Mucosa of gallbladder (tissue), 1 donor: ENCODE data around the gene MYLK4. TPM values are rescaled to one million over a fixed set of nuclear protein-coding genes. Genes with fewer than 3 reads are reported as not detected.

Source experiments
- DNase-seq: peaks from one replicate; pipeline ENCODE4 v3.0.0-alpha.2; 2020; ENCODE audit warnings: low spot score
- total RNA-seq: library from RNA; stranded (reverse); gene quantifications from one replicate; pipeline ENCODE4 v1.2.1, GENCODE V29; 2021
- donor health status: DM: no; HTN: no; CAD: no.

The MYLK4 gene
- total RNA-seq, 1 donor from 2014 or later = 0.63 TPM

- no peak for DNase-seq
These were observed 42.3 kb downstream of the MYLK4 start for GRCh38 chr6:2708456-2708855.

DNA sequence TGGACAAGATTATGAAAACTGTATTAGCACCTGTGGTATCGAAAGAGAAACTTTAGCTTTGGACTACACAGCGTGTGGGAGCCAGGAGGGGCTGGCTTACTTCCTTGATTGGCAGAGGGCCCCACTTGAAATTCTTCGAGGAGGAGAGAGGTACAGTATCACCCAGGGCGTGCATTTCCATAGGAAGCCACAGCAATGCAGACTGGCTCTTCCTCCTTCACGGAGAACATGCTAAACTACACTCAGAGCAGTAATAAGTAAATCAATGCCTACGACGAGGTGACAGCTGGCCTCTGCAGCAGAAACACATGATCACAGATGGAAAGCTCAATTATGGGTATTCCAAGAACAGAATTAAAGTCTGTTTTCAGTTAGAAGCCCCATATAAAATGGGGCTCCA, 44.2 kb downstream of the MYLK4 start:
- no peak for DNase-seq

DNA sequence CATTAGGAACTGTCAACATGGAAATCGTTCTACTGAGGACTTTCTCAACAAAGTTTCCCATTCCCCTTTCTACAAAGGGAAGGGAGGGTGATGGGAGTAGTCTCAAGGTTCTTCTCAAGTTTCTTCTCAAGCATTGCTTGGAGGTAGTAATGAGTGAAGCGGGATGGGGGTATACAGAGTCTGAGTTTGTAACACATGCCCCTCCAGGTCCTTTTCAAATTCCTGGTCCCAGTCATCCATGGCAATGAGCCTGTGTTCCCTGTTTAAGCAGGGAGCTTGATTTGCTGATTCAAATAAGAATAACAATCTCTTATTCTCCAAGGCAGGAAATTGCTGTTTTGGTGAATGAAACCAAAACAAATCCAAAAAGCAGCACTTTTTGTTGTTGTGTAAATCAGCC, 45.5 kb downstream of the MYLK4 start:
- no peak for DNase-seq

DNA sequence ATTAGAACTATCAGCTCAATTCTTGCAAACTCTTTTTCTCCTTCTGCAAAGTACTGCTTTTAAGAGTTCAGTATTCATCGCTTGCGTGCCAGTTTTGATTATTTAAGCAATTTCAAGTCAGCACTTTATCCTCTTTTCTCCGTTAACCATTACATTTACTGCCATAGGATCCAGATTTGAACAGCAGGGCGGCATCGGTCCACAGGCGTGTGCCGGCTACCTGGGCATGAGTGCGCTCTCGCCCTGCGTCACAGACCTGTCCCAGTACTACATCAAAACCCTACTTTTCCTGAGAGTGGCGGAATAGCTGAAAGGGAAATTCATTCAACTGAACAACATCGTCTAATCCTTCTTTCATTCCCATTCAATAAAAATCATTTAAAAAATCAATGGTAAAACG, 53.4 kb downstream of the MYLK4 start:
- no peak for DNase-seq

- no peak for DNase-seq
These were observed 55.1 kb downstream of the MYLK4 start for GRCh38 chr6:2695454-2696095.

DNA sequence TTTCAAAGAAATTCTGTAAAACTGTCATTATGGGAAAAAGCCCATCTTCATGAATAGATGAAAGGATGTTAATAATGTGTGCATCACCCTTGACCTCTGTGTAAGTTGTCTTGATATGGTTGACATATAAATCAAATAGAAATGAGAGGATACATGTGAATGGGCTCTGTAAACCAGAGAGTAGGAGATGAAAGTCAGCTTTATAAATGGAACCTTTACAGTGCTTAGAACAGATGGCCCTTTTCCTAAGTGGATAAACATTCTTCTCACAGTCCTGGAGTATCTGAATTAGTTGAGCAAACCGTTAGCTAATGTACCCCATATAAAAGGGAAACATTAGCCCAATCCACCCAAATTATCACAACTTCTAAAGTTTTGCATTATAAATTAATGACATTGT, 57.5 kb downstream of the MYLK4 start:
- no peak for DNase-seq

GRCh38 chr6:2688401-2689064, 62.2 kb downstream of the MYLK4 start:
- DNase-seq = no peak

DNA sequence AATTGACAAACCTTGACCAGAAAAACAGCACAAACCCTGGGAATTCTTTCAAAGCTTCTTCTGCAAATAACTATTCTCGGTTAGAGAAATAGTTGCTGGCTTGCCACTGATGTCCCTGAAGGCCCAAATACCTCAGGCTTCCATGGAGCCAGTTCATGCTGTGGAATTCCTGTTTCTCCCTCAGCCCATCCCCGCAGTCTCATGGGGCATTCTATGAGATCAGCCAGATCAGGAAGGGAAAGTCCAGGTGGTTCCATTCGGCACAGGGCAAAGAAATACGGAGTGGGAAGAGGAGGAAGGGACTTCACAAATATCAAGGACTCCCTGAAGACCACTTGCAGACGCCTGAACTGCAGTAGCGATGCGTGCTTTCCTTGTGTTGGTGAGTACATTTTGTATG, 63.3 kb downstream of the MYLK4 start:
- no peak for DNase-seq

DNA sequence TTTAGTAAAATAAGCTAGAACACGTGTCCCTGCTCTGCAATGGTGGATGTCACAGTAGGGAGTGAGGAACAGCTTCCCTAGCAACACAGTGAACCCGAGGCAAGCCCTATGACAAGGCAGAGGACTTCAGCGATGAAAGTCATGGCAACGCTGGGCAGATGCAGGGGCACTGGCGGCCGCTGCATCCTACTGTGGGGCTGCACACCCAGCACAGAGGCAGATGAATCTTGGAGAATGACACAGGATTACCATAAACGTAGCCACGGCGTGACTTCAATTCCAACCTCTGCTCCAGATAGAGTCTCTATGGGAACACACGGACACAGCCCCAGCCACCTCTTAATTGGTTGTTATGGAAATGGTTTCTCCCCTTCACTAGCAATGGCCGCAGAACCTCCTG, 64.2 kb downstream of the MYLK4 start:
- no peak for DNase-seq

GRCh38 chr6:2684766-2685754, 65.7 kb downstream of the MYLK4 start:
- no peak for DNase-seq

DNA sequence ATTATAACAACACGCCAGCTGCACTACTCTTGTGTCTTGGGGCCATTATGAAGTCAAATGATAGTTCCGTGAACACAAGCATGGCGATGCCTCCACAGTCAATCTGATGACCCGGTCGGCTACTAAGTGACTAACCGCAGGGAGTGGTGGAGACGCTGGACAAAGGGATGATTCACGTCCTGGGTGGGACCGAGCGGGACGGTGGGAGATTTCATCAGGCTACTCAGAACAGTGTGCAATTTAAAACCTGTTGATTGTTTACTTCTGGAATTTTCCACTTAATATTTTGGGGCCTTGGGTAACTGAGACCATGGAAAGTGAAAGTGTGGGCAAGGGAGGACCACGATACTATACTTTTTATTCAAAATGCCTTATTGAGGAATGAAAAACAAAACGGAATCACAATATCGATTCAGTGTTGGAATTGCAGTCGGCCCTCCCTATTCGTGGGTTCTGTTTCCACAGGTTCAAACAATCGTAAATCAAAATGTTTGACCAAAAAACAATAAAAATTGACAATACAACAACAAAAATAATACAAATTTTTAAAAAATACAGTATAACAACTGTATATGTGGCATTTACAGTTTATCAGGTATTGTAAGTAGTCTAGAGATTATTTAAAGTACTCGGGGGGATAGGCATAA, 66.5 kb downstream of the MYLK4 start:
- no peak for DNase-seq

GRCh38 chr6:2680264-2680922, 70.3 kb downstream of the MYLK4 start:
- DNase-seq = no peak

GRCh38 chr6:2677080-2677593, 73.6 kb downstream of the MYLK4 start:
- DNase-seq = no peak

DNA sequence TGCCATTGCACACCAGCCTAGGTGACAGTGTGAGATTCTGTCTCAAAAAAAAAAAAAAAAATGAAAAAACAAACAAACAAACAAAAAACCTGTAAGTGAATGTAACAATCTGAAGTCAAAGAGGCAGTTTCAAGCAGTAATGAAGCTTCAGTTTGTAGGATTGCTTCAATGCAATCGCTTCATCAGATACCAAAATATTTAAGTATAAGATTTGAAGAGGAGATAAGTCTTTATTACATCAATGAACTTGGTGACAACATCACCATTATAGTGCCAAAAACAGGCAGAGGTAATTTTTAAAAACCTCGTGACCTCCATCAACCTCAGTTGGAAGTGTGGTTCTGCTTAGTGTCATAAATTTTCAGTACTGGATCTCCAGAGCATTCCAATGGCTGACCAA, 74.7 kb downstream of the MYLK4 start:
- no peak for DNase-seq

GRCh38 chr6:2674857-2675256, 75.9 kb downstream of the MYLK4 start:
- no peak for DNase-seq

DNA sequence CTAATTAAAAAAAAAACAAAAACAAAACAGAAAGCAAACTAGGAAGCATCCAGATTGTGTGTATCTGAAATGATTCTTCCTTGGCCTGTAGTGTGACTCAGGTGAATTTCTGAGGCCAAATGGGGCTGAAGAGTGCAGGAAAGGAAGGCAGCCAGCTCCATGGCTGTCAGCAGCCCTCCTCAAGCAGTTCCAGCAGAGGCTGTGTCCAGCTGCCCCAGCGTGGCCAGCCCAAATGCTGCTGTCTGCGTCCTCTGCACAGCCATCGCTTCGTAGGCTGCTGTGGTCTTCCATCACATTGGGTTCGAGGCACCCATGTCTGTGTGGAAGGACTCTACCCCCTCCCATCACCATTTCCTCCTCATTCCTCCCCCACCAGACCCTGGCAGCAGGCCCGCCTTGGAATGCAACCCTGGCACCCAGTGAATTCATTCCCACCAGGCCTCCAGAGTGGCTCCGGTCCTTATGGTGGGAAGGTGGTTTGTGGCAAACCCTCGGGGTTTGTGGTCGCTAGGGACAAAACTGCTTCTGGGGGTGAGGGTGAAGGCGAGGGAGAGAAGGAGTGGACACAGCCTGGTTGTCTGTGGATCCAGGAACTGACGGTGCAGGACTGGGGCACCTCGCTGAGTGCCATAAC, 81.5 kb downstream of the MYLK4 start:
- DNase-seq = no peak

GRCh38 chr6:2667617-2668016, 83.1 kb downstream of the MYLK4 start:
- no peak for DNase-seq

DNA sequence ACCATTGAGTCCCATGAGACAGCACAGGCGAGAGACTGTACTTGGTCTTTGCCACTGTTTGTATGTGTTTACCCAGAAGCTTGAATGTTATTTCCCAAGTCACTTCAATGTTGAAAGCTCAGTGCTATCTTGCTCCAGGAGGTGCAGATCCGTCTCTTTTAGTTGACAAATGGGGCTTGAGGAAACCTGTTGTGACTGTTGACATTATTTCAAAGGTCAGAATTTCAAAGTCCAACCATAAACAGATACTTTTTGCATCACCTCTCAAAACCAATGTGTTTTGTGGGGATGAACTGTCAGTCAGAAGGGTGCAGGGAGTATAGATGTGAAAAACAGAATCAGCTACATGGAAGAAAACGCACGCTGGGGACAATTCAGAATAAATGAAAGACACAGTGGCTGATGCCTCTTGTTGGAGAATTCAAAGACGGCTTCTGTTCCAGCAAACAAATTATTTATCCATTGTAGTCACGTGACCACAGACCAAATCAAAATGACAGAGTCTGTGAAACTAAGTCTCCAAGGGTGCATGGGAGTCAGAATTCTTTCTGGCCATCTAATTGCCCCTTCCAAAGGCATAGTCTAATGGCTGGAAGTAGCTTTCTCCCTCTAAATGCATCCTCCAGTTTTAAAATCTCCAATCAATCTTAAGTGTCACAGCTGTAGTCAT, 83.7 kb downstream of the MYLK4 start:
- DNase-seq = no peak

- DNase-seq = no peak
These were observed 85.3 kb downstream of the MYLK4 start for GRCh38 chr6:2665146-2666070.
